Measurements from ENCODE around the gene STEAP3.

The STEAP3 gene

DNA sequence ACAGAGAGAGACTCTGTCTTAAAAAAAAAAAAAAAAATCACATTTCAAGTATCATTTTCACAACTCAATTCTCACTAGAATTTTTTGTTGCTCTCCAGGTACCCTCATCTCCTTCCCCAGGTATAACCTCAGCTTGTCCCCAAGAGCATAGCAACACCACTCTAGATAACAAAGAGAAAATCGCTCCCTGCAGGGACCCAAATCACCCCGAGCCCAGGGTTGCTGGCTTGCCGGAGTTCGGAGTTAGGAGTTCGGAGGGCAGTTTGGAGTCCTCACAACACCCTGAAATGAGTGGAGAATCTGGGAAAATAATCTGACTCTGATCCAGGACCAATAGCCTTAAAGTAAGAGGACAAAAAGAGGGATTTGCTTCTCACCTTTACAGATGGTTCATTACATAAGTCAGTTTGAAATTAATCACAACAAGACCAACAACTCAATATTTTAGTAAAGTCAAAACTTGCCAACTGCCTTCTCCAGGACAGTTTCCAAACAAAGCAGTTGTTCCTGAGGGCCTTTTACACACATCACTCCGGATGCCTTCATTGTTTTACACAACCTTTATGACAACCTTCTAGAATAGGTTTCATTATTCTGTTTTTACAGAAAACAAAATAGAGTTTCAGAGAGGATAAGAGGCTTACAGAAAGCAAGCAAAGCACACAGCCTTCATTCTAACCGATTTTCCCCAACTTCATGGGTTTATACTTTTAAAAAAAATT, 83.9 kb downstream of the STEAP3 start:
- TF ChIP-seq EZH2 (optimal IDR thresholded peaks at IDR 0.05; ENCODE audit: low read depth, low read length) = no peak
- TF ChIP-seq EZH2phosphoT487 (IDR thresholded peaks at IDR 0.05; ENCODE audit: low read length) = no peak
- TF ChIP-seq, protein P1, sequence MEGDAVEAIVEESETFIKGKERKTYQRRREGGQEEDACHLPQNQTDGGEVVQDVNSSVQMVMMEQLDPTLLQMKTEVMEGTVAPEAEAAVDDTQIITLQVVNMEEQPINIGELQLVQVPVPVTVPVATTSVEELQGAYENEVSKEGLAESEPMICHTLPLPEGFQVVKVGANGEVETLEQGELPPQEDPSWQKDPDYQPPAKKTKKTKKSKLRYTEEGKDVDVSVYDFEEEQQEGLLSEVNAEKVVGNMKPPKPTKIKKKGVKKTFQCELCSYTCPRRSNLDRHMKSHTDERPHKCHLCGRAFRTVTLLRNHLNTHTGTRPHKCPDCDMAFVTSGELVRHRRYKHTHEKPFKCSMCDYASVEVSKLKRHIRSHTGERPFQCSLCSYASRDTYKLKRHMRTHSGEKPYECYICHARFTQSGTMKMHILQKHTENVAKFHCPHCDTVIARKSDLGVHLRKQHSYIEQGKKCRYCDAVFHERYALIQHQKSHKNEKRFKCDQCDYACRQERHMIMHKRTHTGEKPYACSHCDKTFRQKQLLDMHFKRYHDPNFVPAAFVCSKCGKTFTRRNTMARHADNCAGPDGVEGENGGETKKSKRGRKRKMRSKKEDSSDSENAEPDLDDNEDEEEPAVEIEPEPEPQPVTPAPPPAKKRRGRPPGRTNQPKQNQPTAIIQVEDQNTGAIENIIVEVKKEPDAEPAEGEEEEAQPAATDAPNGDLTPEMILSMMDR (IDR thresholded peaks at IDR 0.05; ENCODE audit: low read length) = no peak
- Histone ChIP-seq H3K36me3 (replicated peaks; ENCODE audit: insufficient read depth, low read length) (no peaks in the 10 kb centered on the region), H3K9me2 (replicated peaks; ENCODE audit: insufficient read depth, low read length) (no peaks in the 10 kb centered on the region), H2AFZ (ENCODE audit: low read length) (no peak overlapping the region), H3F3A (ENCODE audit: insufficient read depth, low read length) (peaks cover 30% of the 10 kb centered on the region), H3K27me3 (replicated peaks; ENCODE audit: insufficient read depth, low read length) (no peaks in the 10 kb centered on the region), H3K9ac (ENCODE audit: low read length) (no peak overlapping the region), H3K4me2 (ENCODE audit: low read depth, low read length) (no peak overlapping the region), H3K9me3 (replicated peaks; ENCODE audit: insufficient read depth, low read length) (no peaks in the 10 kb centered on the region), H3K4me1 (ENCODE audit: low read length) (peaks cover 30% of the 10 kb centered on the region), H4K20me1 (ENCODE audit: insufficient read depth, low read length) (no peaks in the 10 kb centered on the region), H3K4me3 (ENCODE audit: low read length) (no peak overlapping the region), H3K27ac (ENCODE audit: low read length) (no peak overlapping the region), H3K79me2 (ENCODE audit: low read length) (peaks cover 55% of the 10 kb centered on the region)
- no peak for DNase-seq

- Histone ChIP-seq H3K79me2 (ENCODE audit: low read length) (peaks cover 42% of the 10 kb centered on the region), H3K27ac (ENCODE audit: low read length) (no peak overlapping the region), H3K27me3 (replicated peaks; ENCODE audit: insufficient read depth, low read length) (no peaks in the 10 kb centered on the region), H3K4me2 (ENCODE audit: low read depth, low read length) (no peak overlapping the region), H3K9me2 (replicated peaks; ENCODE audit: insufficient read depth, low read length) (no peaks in the 10 kb centered on the region), H3K4me3 (ENCODE audit: low read length) (no peak overlapping the region), H2AFZ (ENCODE audit: low read length) (no peak overlapping the region), H3F3A (ENCODE audit: insufficient read depth, low read length) (peaks cover 43% of the 10 kb centered on the region), H4K20me1 (ENCODE audit: insufficient read depth, low read length) (no peaks in the 10 kb centered on the region), H3K36me3 (replicated peaks; ENCODE audit: insufficient read depth, low read length) (no peaks in the 10 kb centered on the region), H3K9ac (ENCODE audit: low read length) (no peak overlapping the region), H3K4me1 (ENCODE audit: low read length) (peaks cover 34% of the 10 kb centered on the region), H3K9me3 (replicated peaks; ENCODE audit: insufficient read depth, low read length) (no peaks in the 10 kb centered on the region)
- no peak for TF ChIP-seq EZH2phosphoT487 (IDR thresholded peaks at IDR 0.05; ENCODE audit: low read length)
- TF ChIP-seq, protein P1 (IDR thresholded peaks at IDR 0.05; ENCODE audit: low read length) = no peak
- no peak for TF ChIP-seq EZH2 (optimal IDR thresholded peaks at IDR 0.05; ENCODE audit: low read depth, low read length)
- DNase-seq = no peak
These were observed 85.2 kb downstream of the STEAP3 start for GRCh38 chr2:119308793-119309330.

- H4K20me1 ChIP-seq (ENCODE audit: insufficient read depth, low read length) = no peaks in the 10 kb centered on the region
- H2AFZ ChIP-seq (ENCODE audit: low read length) = peak overlapping the region; percentile 42
- H3K9ac ChIP-seq (ENCODE audit: low read length) = peak overlapping the region; percentile 58
- no peaks in the 10 kb centered on the region for H3K36me3 ChIP-seq (replicated peaks; ENCODE audit: insufficient read depth, low read length)
- TF ChIP-seq, protein P1 (IDR thresholded peaks at IDR 0.05; ENCODE audit: low read length) = peak; percentile 52
- TF ChIP-seq EZH2phosphoT487 (IDR thresholded peaks at IDR 0.05; ENCODE audit: low read length) = no peak
- H3K9me2 ChIP-seq (replicated peaks; ENCODE audit: insufficient read depth, low read length) = no peaks in the 10 kb centered on the region
- no peaks in the 10 kb centered on the region for H3K27me3 ChIP-seq (replicated peaks; ENCODE audit: insufficient read depth, low read length)
- H3F3A ChIP-seq (ENCODE audit: insufficient read depth, low read length) = peaks cover 44% of the 10 kb centered on the region
- H3K4me2 ChIP-seq (ENCODE audit: low read depth, low read length) = peak overlapping the region; percentile 83
- peaks cover 53% of the 10 kb centered on the region for H3K4me1 ChIP-seq (ENCODE audit: low read length)
- H3K27ac ChIP-seq (ENCODE audit: low read length) = peak overlapping the region; percentile 83
- DNase-seq = peak; percentile 60
- no peaks in the 10 kb centered on the region for H3K9me3 ChIP-seq (replicated peaks; ENCODE audit: insufficient read depth, low read length)
- peaks cover 22% of the 10 kb centered on the region for H3K79me2 ChIP-seq (ENCODE audit: low read length)
- H3K4me3 ChIP-seq (ENCODE audit: low read length) = peak overlapping the region; percentile 54
These were observed 87.7 kb downstream of the STEAP3 start for GRCh38 chr2:119311371-119311770.
